ENCODE data around the gene ALX4.

- TF ChIP-seq CTCF (conservative IDR thresholded peaks at IDR 0.05; ENCODE audit: low read depth in 2 of 2) (no peak), POLR2AphosphoS5 (IDR thresholded peaks at IDR 0.05; ENCODE audit: low read depth) (no peak), EZH2 (IDR thresholded peaks at IDR 0.05; ENCODE audit: low read depth, unreplicated experiment) (no peak)
These were observed 81.6 kb downstream of the ALX4 start for GRCh38 chr11:44228379-44228778.

Data from GM23338 (cell line).